NT2/D1 (cell line): Measurements from ENCODE around the gene DTNB.
"Not testable (repeated sequence)": the region's sequence is repeated elsewhere in the genome, so short reads cannot be mapped to it uniquely, and the experiment has no call there.

Experiments used
- DNase-seq: peaks from one replicate; pipeline ENCODE4 v3.0.0-alpha.2; 2011; ENCODE audit warnings: low read depth, low spot score
- H3K27me3 ChIP-seq: 2 replicates; pipeline ENCODE4 v1.6.0; 2011; ENCODE audit warnings: mild to moderate bottlenecking; ENCODE audit not compliant: insufficient read length, insufficient read depth
- H3K36me3 ChIP-seq: 2 replicates; pipeline ENCODE4 v1.6.1; 2011; ENCODE audit warnings: mild to moderate bottlenecking, low read length, mixed read lengths; ENCODE audit not compliant: insufficient read depth, insufficient read length
- H3K4me1 ChIP-seq: 2 replicates; pipeline ENCODE4 v1.5.1; 2011; ENCODE audit not compliant: insufficient read depth, insufficient read length
- H3K4me3 ChIP-seq: 2 replicates; pipeline ENCODE4 v1.5.1; 2011; ENCODE audit warnings: low read depth; ENCODE audit not compliant: insufficient read length
- H3K9ac ChIP-seq: 2 replicates; pipeline ENCODE4 v1.6.0; 2011; ENCODE audit warnings: low read depth; ENCODE audit not compliant: insufficient read length
- H3K9me3 ChIP-seq: 2 replicates; pipeline ENCODE4 v1.5.1; 2011; ENCODE audit warnings: mild to moderate bottlenecking, low read length; ENCODE audit not compliant: insufficient read depth
- SUZ12 ChIP-seq: IDR thresholded peaks from 2 replicates; pipeline ENCODE4 v1.6.1; 2011; ENCODE audit not compliant: insufficient read length, insufficient read depth; ENCODE audit errors: extremely low read depth
- YY1 ChIP-seq: IDR thresholded peaks from 2 replicates; pipeline ENCODE4 v1.6.1; 2011; ENCODE audit not compliant: insufficient read length, insufficient read depth
- ZNF274 ChIP-seq: IDR thresholded peaks from 2 replicates; pipeline ENCODE4 v1.6.1; 2011; ENCODE audit warnings: mild to moderate bottlenecking, low read depth, low read length

Gene DTNB

GRCh38 chr2:25543939-25544338 is 129.4 kb downstream of the DTNB start:
- no peaks in the 10 kb centered on the region for H3K4me1 ChIP-seq
- TF ChIP-seq ZNF274 (no peak), SUZ12 (no peak), YY1 (no peak)
- no peak for DNase-seq
- peak overlapping the region; percentile 45 for H3K9ac ChIP-seq
- H3K27me3 ChIP-seq: no peaks in the 10 kb centered on the region
- H3K36me3 ChIP-seq: no peaks in the 10 kb centered on the region
- no peak overlapping the region for H3K4me3 ChIP-seq
- no peaks in the 10 kb centered on the region for H3K9me3 ChIP-seq

GRCh38 chr2:25541378-25541777 is 132.0 kb downstream of the DTNB start:
- Histone ChIP-seq H3K27me3 (no peaks in the 10 kb centered on the region), H3K4me3 (no peak overlapping the region), H3K9me3 (peaks cover 2% of the 10 kb centered on the region; the same call in 1 of the 2 replicates), H3K4me1 (no peaks in the 10 kb centered on the region), H3K36me3 (no peaks in the 10 kb centered on the region), H3K9ac (no peak overlapping the region)
- no peak for DNase-seq
- TF ChIP-seq YY1: no peak
- no peak for TF ChIP-seq ZNF274
- no peak for TF ChIP-seq SUZ12

- no peaks in the 10 kb centered on the region for H3K36me3 ChIP-seq
- H3K27me3 ChIP-seq: no peaks in the 10 kb centered on the region
- H3K9ac ChIP-seq: no peak overlapping the region
- no peak for DNase-seq
- H3K9me3 ChIP-seq: peaks cover 25% of the 10 kb centered on the region; the same call in 1 of the 2 replicates
- TF ChIP-seq ZNF274: no peak
- no peak for TF ChIP-seq SUZ12
- TF ChIP-seq YY1: no peak
- H3K4me1 ChIP-seq: no peaks in the 10 kb centered on the region
- no peak overlapping the region for H3K4me3 ChIP-seq
These were observed 134.2 kb downstream of the DTNB start for GRCh38 chr2:25539136-25539535.

- DNase-seq: no peak
- Histone ChIP-seq H3K9me3 (peaks cover 29% of the 10 kb centered on the region; the same call in 1 of the 2 replicates), H3K4me1 (no peaks in the 10 kb centered on the region), H3K9ac (no peak overlapping the region), H3K36me3 (no peaks in the 10 kb centered on the region), H3K27me3 (no peaks in the 10 kb centered on the region), H3K4me3 (no peak overlapping the region)
- TF ChIP-seq SUZ12: no peak
- no peak for TF ChIP-seq ZNF274
- TF ChIP-seq YY1: no peak
These were observed 135.9 kb downstream of the DTNB start for GRCh38 chr2:25537526-25537925.

DNA sequence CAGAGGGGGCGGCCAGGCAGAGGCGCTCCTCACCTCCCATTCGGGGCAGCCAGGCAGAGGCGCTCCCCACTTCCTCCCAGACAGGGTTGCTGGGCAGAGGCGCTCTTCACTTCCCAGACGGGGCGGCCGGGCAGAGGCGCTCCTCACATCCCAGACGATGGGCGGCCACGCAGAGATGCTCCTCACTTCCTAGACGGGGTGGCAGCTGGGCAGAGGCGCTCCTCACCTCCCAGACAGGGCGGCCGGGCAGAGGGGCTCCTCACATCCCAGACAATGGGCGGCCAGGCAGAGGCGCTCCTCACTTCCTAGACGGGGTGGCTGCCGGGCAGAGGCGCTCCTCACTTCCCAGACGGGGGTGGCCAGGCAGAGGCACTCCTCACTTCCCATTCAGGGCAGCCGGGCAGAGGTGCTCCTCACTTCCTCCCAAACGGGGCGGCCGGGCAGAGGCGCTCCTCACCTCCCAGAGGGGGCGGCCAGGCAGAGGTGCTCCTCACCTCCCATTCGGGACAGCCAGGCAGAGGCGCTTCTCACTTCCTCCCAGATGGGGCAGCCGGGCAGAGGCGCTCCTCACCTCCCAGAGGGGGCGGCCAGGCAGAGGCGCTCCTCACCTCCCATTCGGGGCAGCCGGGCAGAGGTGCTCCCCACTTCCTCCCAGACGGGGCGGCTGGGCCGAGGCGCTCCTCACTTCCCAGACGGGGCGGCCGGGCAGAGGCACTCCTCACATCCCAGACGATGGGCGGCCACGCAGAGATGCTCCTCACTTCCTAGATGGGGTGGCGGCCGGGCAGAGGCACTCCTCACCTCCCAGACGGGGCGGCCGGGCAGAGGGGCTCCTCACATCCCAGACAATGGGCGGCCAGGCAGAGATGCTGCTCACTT is 137.7 kb downstream of the DTNB start:
- not testable (repeated sequence) for H3K27me3 ChIP-seq, DNase-seq, H3K36me3 ChIP-seq, H3K9ac ChIP-seq, H3K4me3 ChIP-seq, H3K4me1 ChIP-seq
- peaks cover 29% of the 10 kb centered on the region; the same call in 1 of the 2 replicates for H3K9me3 ChIP-seq

GRCh38 chr2:25534937-25535336 is 138.4 kb downstream of the DTNB start:
- H3K27me3 ChIP-seq, H3K9ac ChIP-seq, H3K4me1 ChIP-seq, DNase-seq, H3K36me3 ChIP-seq, H3K4me3 ChIP-seq: not testable (repeated sequence)
- peaks cover 29% of the 10 kb centered on the region; the same call in 1 of the 2 replicates for H3K9me3 ChIP-seq

GRCh38 chr2:25534455-25534854 is 138.9 kb downstream of the DTNB start:
- peaks cover 29% of the 10 kb centered on the region; the same call in 1 of the 2 replicates for H3K9me3 ChIP-seq
- H3K27me3 ChIP-seq: no peaks in the 10 kb centered on the region
- no peaks in the 10 kb centered on the region for H3K36me3 ChIP-seq
- no peak for TF ChIP-seq ZNF274
- TF ChIP-seq YY1: no peak
- no peak for TF ChIP-seq SUZ12
- H3K4me1 ChIP-seq: no peaks in the 10 kb centered on the region
- DNase-seq: no peak
- H3K4me3 ChIP-seq: no peak overlapping the region
- H3K9ac ChIP-seq: no peak overlapping the region

DNA sequence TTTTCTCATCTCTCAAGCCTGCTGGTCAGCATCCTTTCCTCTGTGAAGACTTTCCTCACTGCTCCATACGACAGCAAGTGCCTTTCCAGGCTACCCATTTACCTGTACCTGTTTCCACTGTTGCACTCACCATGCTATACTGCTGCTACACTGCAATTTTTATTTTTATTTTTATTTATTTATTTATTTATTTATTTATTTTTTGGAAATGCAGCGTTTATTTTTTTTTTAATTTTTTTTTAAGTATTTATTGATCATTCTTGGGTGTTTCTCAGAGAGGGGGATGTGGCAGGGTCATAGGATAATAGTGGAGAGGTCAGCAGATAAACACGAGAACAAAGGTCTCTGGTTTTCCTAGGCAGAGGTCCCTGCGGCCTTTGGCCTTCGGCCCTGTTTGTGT is 139.6 kb downstream of the DTNB start:
- not testable (repeated sequence) for DNase-seq, H3K36me3 ChIP-seq, H3K9ac ChIP-seq, H3K4me1 ChIP-seq, H3K27me3 ChIP-seq, H3K4me3 ChIP-seq
- peaks cover 29% of the 10 kb centered on the region; the same call in 1 of the 2 replicates for H3K9me3 ChIP-seq
